HepG2 (cell line): ENCODE results near the gene SNRNP27. TPM values are rescaled to one million over a fixed set of nuclear protein-coding genes. Genes with fewer than 3 reads are reported as not detected.

Experiments
- FOXC1 ChIP-seq: sonication (generic); formaldehyde crosslinking; IDR thresholded peaks from 2 replicates; pipeline ENCODE4 v1.8.0; 2022; ENCODE audit warnings: mild to moderate bottlenecking, missing genetic modification reagents, borderline replicate concordance
- HOXA9 ChIP-seq: sonication (generic); formaldehyde crosslinking; IDR thresholded peaks from 2 replicates; pipeline ENCODE4 v1.8.1; 2022; ENCODE audit warnings: missing genetic modification reagents, mild to moderate bottlenecking, moderate library complexity, borderline replicate concordance
- KDM3A ChIP-seq: IDR thresholded peaks from 2 replicates; pipeline ENCODE4 v1.6.1; 2018; ENCODE audit warnings: low read depth, missing compliant biosample characterization
- LCORL ChIP-seq, 2 experiments: fragments of 450-650 bp in 1 of 2; sonication (generic) in 1 of 2; formaldehyde crosslinking in 1 of 2; IDR thresholded peaks; 2 replicates each; pipeline versions ENCODE4 v1.5.0 to v1.6.1; 2017 to 2020; ENCODE audit warnings: antibody characterized with exemption in 1 of 2, missing genetic modification reagents in 1 of 2
- MIXL1 ChIP-seq: IDR thresholded peaks from 2 replicates; pipeline ENCODE4 v1.6.1; 2016
- POGZ ChIP-seq: sonication (generic); formaldehyde crosslinking; IDR thresholded peaks from 2 replicates; pipeline ENCODE4 v1.4.0; 2020; ENCODE audit warnings: mild to moderate bottlenecking, missing genetic modification reagents
- SP5 ChIP-seq: IDR thresholded peaks from 2 replicates; pipeline ENCODE4 v1.6.1; 2016; ENCODE audit warnings: low read depth, borderline replicate concordance
- ZFX ChIP-seq: sonication (generic); formaldehyde crosslinking; IDR thresholded peaks from 2 replicates; pipeline ENCODE4 v1.4.0; 2020; ENCODE audit warnings: mild to moderate bottlenecking, low read depth, missing genetic modification reagents, moderate library complexity
- ZNF180 ChIP-seq: sonication (generic); formaldehyde crosslinking; IDR thresholded peaks from 2 replicates; pipeline ENCODE4 v1.4.0; 2020; ENCODE audit warnings: low read depth, missing genetic modification reagents, borderline replicate concordance
- ZNF224 ChIP-seq: sonication (generic); formaldehyde crosslinking; IDR thresholded peaks from 2 replicates; pipeline ENCODE4 v1.5.0; 2020; ENCODE audit warnings: mild to moderate bottlenecking, missing genetic modification reagents
- ZNF230 ChIP-seq: sonication (generic); formaldehyde crosslinking; IDR thresholded peaks from 2 replicates; pipeline ENCODE4 v1.4.0; 2020; ENCODE audit warnings: mild to moderate bottlenecking, missing genetic modification reagents
- ZNF326 ChIP-seq: sonication (generic); formaldehyde crosslinking; IDR thresholded peaks from 2 replicates; pipeline ENCODE4 v1.4.0; 2020; ENCODE audit warnings: missing genetic modification reagents, borderline replicate concordance
- ZNF33A ChIP-seq: sonication (generic); formaldehyde crosslinking; IDR thresholded peaks from 2 replicates; pipeline ENCODE4 v1.5.1; 2020; ENCODE audit warnings: missing genetic modification reagents, mild to moderate bottlenecking, moderate library complexity, borderline replicate concordance
- ZNF709 ChIP-seq: sonication (generic); formaldehyde crosslinking; IDR thresholded peaks from 2 replicates; pipeline ENCODE4 v1.5.0; 2020; ENCODE audit warnings: mild to moderate bottlenecking, missing genetic modification reagents
- ZNF761 ChIP-seq: sonication (generic); formaldehyde crosslinking; conservative IDR thresholded peaks from 2 replicates; pipeline ENCODE4 v1.4.0; 2020; ENCODE audit warnings: mild to moderate bottlenecking, missing genetic modification reagents
- ZSCAN30 ChIP-seq: sonication (generic); formaldehyde crosslinking; IDR thresholded peaks from 2 replicates; pipeline ENCODE4 v1.5.0; 2020; ENCODE audit warnings: mild to moderate bottlenecking, missing genetic modification reagents
- polyA plus RNA-seq, 8 experiments: library from polyadenylated mRNA; depleted of rRNA in 3 of 8; stranded (reverse) in 7 of 8; unstranded in 1 of 8; fragments of >200 nt; fragmentation: Illumina TruSeq in 4 of 8; extraction: Trizol in 4 of 8; gene quantifications; 2 replicates each; pipeline versions ENCODE4 v1.2.1 to v1.2.3, GENCODE V29; 2011 to 2016; ENCODE audit warnings: low read depth in 4 of 8, missing spikeins in 1 of 8, mixed read lengths in 1 of 8; ENCODE audit not compliant: insufficient read depth in 1 of 8
- total RNA-seq, 5 experiments: library from RNA; depleted of rRNA; stranded (reverse); fragments of >200 nt; fragmentation: Illumina TruSeq; extraction: Trizol; gene quantifications; 2 replicates each; pipeline ENCODE4 v1.2.3, GENCODE V29; 2016; ENCODE audit warnings: low read depth in 1 of 5
- TF ChIP-seq, protein P1 (sequence below): sonication (generic); formaldehyde crosslinking; IDR thresholded peaks from 2 replicates; pipeline ENCODE4 v1.4.0; 2020; ENCODE audit warnings: mild to moderate bottlenecking, missing genetic modification reagents
- TF ChIP-seq, protein P2 (sequence below): fragments of 450-650 bp; IDR thresholded peaks from 2 replicates; pipeline ENCODE4 v1.6.1; 2017
- TF ChIP-seq, protein P3 (sequence below): sonication (generic); formaldehyde crosslinking; IDR thresholded peaks from 2 replicates; pipeline ENCODE4 v1.4.0; 2020; ENCODE audit warnings: mild to moderate bottlenecking, missing genetic modification reagents
- TF ChIP-seq, protein P4 (sequence below): sonication (generic); formaldehyde crosslinking; IDR thresholded peaks from 2 replicates; pipeline ENCODE4 v1.4.0; 2020; ENCODE audit warnings: missing genetic modification reagents

SNRNP27 gene
- total and polyA plus RNA-seq, 2 of the 13 experiments (the other 11 are each of a cell fraction or from before 2014, with no cell fraction given) = 49.8 to 54.6 TPM

DNA sequence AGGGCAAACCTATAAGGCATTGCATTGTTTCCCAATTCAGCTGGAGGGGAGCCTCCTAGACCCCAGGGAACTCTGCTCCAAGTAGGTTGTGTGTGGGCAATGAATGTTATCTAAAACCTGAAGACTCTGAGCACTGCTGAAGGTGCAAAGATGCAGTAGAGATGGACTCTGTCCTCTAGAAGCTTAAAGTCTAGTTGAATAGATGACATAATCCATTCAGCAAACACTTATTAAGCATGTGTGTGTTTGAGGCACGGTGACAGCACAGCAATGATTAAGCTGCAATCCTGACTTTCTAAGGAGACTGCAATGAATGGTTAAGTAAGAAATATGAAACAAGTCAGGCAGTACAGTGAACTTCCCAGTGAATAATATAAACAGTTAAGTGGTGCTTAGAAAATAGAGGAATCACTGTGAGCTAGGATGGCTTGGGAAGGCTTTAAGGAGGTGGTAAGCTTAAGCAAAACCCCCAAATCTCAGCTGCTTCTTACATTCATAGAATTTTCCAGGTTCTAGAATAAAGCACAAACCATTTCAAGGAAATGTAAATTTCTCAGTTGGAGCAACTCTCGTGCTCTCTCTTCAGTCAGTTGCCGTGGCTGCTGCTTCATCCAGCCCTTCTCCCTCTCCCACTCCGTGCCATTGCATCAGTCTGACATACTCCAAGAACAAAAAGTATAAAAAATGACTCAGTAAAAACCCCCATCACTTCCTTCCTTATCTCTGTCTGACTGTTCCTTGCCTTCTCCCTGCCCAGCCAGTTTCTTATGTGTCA, 40.3 kb downstream of the SNRNP27 start (continued):
- TF ChIP-seq, protein P1, sequence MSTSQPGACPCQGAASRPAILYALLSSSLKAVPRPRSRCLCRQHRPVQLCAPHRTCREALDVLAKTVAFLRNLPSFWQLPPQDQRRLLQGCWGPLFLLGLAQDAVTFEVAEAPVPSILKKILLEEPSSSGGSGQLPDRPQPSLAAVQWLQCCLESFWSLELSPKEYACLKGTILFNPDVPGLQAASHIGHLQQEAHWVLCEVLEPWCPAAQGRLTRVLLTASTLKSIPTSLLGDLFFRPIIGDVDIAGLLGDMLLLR (CRISPR knock-in tag) = no peak
- TF ChIP-seq, protein P2, sequence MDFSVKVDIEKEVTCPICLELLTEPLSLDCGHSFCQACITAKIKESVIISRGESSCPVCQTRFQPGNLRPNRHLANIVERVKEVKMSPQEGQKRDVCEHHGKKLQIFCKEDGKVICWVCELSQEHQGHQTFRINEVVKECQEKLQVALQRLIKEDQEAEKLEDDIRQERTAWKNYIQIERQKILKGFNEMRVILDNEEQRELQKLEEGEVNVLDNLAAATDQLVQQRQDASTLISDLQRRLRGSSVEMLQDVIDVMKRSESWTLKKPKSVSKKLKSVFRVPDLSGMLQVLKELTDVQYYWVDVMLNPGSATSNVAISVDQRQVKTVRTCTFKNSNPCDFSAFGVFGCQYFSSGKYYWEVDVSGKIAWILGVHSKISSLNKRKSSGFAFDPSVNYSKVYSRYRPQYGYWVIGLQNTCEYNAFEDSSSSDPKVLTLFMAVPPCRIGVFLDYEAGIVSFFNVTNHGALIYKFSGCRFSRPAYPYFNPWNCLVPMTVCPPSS = no peak
- TF ChIP-seq ZNF709 (CRISPR knock-in tag) (no peak; the same call in 1 of the 2 replicates), HOXA9 (no peak), MIXL1 (CRISPR knock-in tag) (peak; percentile 93), FOXC1 (CRISPR knock-in tag) (no peak), ZNF180 (CRISPR knock-in tag) (no peak), ZNF761 (CRISPR knock-in tag) (no peak), ZNF326 (no peak), POGZ (CRISPR knock-in tag) (peak; percentile 67), SP5 (no peak), ZSCAN30 (CRISPR knock-in tag) (no peak), ZNF33A (no peak), ZNF230 (CRISPR knock-in tag) (no peak), KDM3A (CRISPR knock-in tag) (0 out of 2 replicates have a peak, but pooled peaks have one; percentile 53), ZNF224 (CRISPR knock-in tag) (no peak), ZFX (CRISPR knock-in tag) (no peak), LCORL (IDR thresholded peaks at IDR 0.05) (no peak), LCORL (CRISPR knock-in tag; IDR thresholded peaks at IDR 0.05) (no peak)
- TF ChIP-seq, protein P3, sequence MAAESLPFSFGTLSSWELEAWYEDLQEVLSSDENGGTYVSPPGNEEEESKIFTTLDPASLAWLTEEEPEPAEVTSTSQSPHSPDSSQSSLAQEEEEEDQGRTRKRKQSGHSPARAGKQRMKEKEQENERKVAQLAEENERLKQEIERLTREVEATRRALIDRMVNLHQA = no peak; the same call in 1 of the 2 replicates
- TF ChIP-seq, protein P4, sequence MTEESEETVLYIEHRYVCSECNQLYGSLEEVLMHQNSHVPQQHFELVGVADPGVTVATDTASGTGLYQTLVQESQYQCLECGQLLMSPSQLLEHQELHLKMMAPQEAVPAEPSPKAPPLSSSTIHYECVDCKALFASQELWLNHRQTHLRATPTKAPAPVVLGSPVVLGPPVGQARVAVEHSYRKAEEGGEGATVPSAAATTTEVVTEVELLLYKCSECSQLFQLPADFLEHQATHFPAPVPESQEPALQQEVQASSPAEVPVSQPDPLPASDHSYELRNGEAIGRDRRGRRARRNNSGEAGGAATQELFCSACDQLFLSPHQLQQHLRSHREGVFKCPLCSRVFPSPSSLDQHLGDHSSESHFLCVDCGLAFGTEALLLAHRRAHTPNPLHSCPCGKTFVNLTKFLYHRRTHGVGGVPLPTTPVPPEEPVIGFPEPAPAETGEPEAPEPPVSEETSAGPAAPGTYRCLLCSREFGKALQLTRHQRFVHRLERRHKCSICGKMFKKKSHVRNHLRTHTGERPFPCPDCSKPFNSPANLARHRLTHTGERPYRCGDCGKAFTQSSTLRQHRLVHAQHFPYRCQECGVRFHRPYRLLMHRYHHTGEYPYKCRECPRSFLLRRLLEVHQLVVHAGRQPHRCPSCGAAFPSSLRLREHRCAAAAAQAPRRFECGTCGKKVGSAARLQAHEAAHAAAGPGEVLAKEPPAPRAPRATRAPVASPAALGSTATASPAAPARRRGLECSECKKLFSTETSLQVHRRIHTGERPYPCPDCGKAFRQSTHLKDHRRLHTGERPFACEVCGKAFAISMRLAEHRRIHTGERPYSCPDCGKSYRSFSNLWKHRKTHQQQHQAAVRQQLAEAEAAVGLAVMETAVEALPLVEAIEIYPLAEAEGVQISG (CRISPR knock-in tag) = no peak
